ENCODE measurements around the gene OR56A5.
"Not testable (repeated sequence)": the region's sequence is repeated elsewhere in the genome, so short reads cannot be mapped to it uniquely, and the experiment has no call there.

The OR56A5 gene

GRCh38 chr11:5968394-5968793, at the start of gene OR56A5:
Gene OR56A5, minus strand, starts transcription at chr11:5968494. Its CDS starts 0 bp downstream, at chr11:5968494.
- DNase-seq (ENCODE audit: low read depth in 4 of 4, low spot score in 1 of 4): no peak

- DNase-seq (ENCODE audit: low read depth in 4 of 4, low spot score in 1 of 4): no peak
These were observed 44.7 kb upstream of the OR56A5 start for GRCh38 chr11:6013042-6013441.

GRCh38 chr11:6012035-6012668, 43.9 kb upstream of the OR56A5 start:
- DNase-seq (ENCODE audit: low read depth in 4 of 4, low spot score in 1 of 4): no peak

GRCh38 chr11:6006846-6007245, 38.6 kb upstream of the OR56A5 start, which contains the start of gene OR56A4:
Gene OR56A4, minus strand, starts transcription at chr11:6006946. Its CDS starts 3,954 bp downstream, at chr11:6002992.
- no peak for DNase-seq (ENCODE audit: low read depth in 4 of 4, low spot score in 1 of 4)

GRCh38 chr11:6006395-6006794, 38.1 kb upstream of the OR56A5 start:
- DNase-seq (ENCODE audit: low read depth in 4 of 4, low spot score in 1 of 4): no peak

GRCh38 chr11:6002202-6002699, 34.0 kb upstream of the OR56A5 start:
- no peak for DNase-seq (ENCODE audit: low read depth in 4 of 4, low spot score in 1 of 4)

- no peak for DNase-seq (ENCODE audit: low read depth in 4 of 4, low spot score in 1 of 4)
These were observed 26.5 kb upstream of the OR56A5 start for GRCh38 chr11:5994791-5995190.

GRCh38 chr11:5992604-5993251, 24.4 kb upstream of the OR56A5 start:
- DNase-seq (ENCODE audit: low read depth in 4 of 4, low spot score in 1 of 4): no peak

GRCh38 chr11:5992150-5992549, 23.9 kb upstream of the OR56A5 start:
- no peak for DNase-seq (ENCODE audit: low read depth in 4 of 4, low spot score in 1 of 4)

GRCh38 chr11:5989203-5989602, 20.9 kb upstream of the OR56A5 start:
- no peak for DNase-seq (ENCODE audit: low read depth in 4 of 4, low spot score in 1 of 4)

GRCh38 chr11:5986885-5987284, 18.6 kb upstream of the OR56A5 start, which contains the start of gene OR52L1:
Gene OR52L1, minus strand, starts transcription at chr11:5986985. Its CDS starts 55 bp downstream, at chr11:5986930.
- no peak for DNase-seq (ENCODE audit: low read depth in 4 of 4, low spot score in 1 of 4)

- DNase-seq (ENCODE audit: low read depth in 4 of 4, low spot score in 1 of 4): no peak
These were observed 15.1 kb upstream of the OR56A5 start for GRCh38 chr11:5983443-5983842.

GRCh38 chr11:5973530-5973929, 5.2 kb upstream of the OR56A5 start:
- no peak for DNase-seq (ENCODE audit: low read depth in 4 of 4, low spot score in 1 of 4)

GRCh38 chr11:5967708-5968107, 586 bp downstream of the OR56A5 start:
- no peak for DNase-seq (ENCODE audit: low read depth in 4 of 4, low spot score in 1 of 4)

- DNase-seq (ENCODE audit: low read depth in 4 of 4, low spot score in 1 of 4): no peak
These were observed 1.3 kb downstream of the OR56A5 start for GRCh38 chr11:5966958-5967357.

- not testable (repeated sequence) for DNase-seq (ENCODE audit: low read depth in 4 of 4, low spot score in 1 of 4)
These were observed 7.5 kb downstream of the OR56A5 start for GRCh38 chr11:5960704-5961320.

GRCh38 chr11:5955586-5955985, 12.7 kb downstream of the OR56A5 start:
- no peak for DNase-seq (ENCODE audit: low read depth in 4 of 4, low spot score in 1 of 4)

- DNase-seq (ENCODE audit: low read depth in 4 of 4, low spot score in 1 of 4): no peak
These were observed 26.3 kb downstream of the OR56A5 start, which contains the start of gene OR56A3 for GRCh38 chr11:5941951-5942350. Gene OR56A3, plus strand, starts transcription at chr11:5942251. Its CDS starts 5,096 bp downstream, at chr11:5947347.

- DNase-seq (ENCODE audit: low read depth in 4 of 4, low spot score in 1 of 4): no peak
These were observed 27.5 kb downstream of the OR56A5 start for GRCh38 chr11:5940748-5941147.

GRCh38 chr11:5938603-5938965, 29.7 kb downstream of the OR56A5 start:
- DNase-seq (ENCODE audit: low read depth in 4 of 4, low spot score in 1 of 4): no peak

GRCh38 chr11:5937868-5938602, 30.3 kb downstream of the OR56A5 start:
- DNase-seq (ENCODE audit: low read depth in 4 of 4, low spot score in 1 of 4): no peak
